ENCODE measurements around the gene CBL. TPM values are rescaled to one million over a fixed set of nuclear protein-coding genes. Genes with fewer than 3 reads are reported as not detected.
A peak's percentile ranks its signal among the peaks of the same experiment; 100 is the strongest.

CBL gene
- total RNA-seq, 1 experiment from 2014 or later = 56.4 TPM

DNA sequence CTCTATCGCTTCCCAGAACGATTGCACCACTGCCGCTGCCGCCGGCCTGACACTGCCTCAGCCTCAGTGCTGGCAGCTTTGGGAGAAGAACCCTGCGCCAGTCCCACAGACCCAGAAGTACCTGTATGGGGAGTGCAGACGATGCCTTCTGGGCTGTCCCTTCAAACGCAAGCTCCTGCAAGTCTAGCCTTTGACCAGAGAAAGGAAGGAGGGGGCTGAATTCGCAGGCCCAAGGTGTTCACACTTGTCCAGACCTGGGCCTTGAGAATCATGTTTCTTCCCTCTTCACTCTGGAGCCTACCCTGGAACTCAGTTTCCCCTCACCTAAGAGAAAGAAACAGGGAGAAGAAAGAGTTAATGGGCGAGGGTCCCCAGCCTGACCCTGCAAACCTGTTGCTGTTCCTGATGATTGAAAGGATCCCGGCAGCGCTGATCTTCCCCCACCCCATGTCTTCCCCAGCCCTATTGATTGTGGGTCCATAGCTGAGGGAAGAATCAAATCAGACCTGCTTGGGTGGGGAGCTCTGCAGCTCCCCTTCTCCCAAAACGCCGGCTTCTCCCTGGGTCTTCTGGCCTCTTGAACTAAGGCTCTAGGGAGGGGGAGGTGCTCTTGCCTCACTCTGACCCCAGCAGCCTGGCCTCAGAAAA, 111.6 kb downstream of the CBL start:
- Mint-ChIP-seq H3K27ac (no peak overlapping the region), H3K4me3 (peak overlapping the region; percentile 37 to 74; a peak in 4 of 5 replicates), H3K4me1 (peaks cover 44 to 49% of the 10 kb centered on the region in 2 experiments), H3K27me3 (ENCODE audit: low read depth) (peaks cover 38% of the 10 kb centered on the region), H3K36me3 (ENCODE audit: insufficient read depth in 1 of 3, low read depth in 3 of 3) (peaks cover 0 to 8% (median 5%) of the 10 kb centered on the region in 3 experiments; a peak in 2 of 7 replicates), H3K9me3 (no peaks in the 10 kb centered on the region)
- H2BK120ac ChIP-seq (ENCODE audit: low read depth, low read length, poor library complexity, severe bottlenecking) = no peak overlapping the region
- H3K27ac ChIP-seq (ENCODE audit: insufficient read length, low read depth, low read length) = no peak overlapping the region
- no peak overlapping the region for H3K56ac ChIP-seq (ENCODE audit: insufficient read length, low read depth, low read length)
- H4K20me1 ChIP-seq (ENCODE audit: control insufficient read depth, insufficient read depth, insufficient read length) = no peaks in the 10 kb centered on the region
- no peak overlapping the region for H4K5ac ChIP-seq (ENCODE audit: insufficient read length, low read depth, low read length)
- no peak overlapping the region for H2BK12ac ChIP-seq (ENCODE audit: insufficient read length, low read depth, low read length)
- H3K23ac ChIP-seq (ENCODE audit: insufficient read length, low read depth, low read length) = no peak overlapping the region
- no peak overlapping the region for H3K9ac ChIP-seq (ENCODE audit: extremely low read depth, insufficient read length, low read length)
- H2AFZ ChIP-seq (ENCODE audit: low read length) = no peak overlapping the region
- H3K14ac ChIP-seq (ENCODE audit: insufficient read depth, low read length) = no peak overlapping the region; the same call in 1 of the 2 replicates
- H4K8ac ChIP-seq (replicated peaks; ENCODE audit: insufficient read length, low read depth, low read length) = no peak overlapping the region
- no peak overlapping the region for H2AK5ac ChIP-seq (ENCODE audit: insufficient read length, low read length)
- H3K4me1 ChIP-seq (ENCODE audit: insufficient read depth, low read length) = peaks cover 15% of the 10 kb centered on the region; the same call in 1 of the 2 replicates
- no peak for DNase-seq
- H3T11ph ChIP-seq (ENCODE audit: low read length) = no peak overlapping the region
- no peaks in the 10 kb centered on the region for H3K79me1 ChIP-seq (ENCODE audit: insufficient read depth, low read depth, low read length, poor library complexity, severe bottlenecking)
- H2BK20ac ChIP-seq (ENCODE audit: low read depth, low read length, poor library complexity, severe bottlenecking) = no peak overlapping the region
- peaks cover 34% of the 10 kb centered on the region for H3K23me2 ChIP-seq (ENCODE audit: insufficient read length, low read depth, low read length, poor library complexity, severe bottlenecking)
- TF ChIP-seq, protein P1, sequence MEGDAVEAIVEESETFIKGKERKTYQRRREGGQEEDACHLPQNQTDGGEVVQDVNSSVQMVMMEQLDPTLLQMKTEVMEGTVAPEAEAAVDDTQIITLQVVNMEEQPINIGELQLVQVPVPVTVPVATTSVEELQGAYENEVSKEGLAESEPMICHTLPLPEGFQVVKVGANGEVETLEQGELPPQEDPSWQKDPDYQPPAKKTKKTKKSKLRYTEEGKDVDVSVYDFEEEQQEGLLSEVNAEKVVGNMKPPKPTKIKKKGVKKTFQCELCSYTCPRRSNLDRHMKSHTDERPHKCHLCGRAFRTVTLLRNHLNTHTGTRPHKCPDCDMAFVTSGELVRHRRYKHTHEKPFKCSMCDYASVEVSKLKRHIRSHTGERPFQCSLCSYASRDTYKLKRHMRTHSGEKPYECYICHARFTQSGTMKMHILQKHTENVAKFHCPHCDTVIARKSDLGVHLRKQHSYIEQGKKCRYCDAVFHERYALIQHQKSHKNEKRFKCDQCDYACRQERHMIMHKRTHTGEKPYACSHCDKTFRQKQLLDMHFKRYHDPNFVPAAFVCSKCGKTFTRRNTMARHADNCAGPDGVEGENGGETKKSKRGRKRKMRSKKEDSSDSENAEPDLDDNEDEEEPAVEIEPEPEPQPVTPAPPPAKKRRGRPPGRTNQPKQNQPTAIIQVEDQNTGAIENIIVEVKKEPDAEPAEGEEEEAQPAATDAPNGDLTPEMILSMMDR (conservative IDR thresholded peaks at IDR 0.05) = no peak
- H3K9me3 ChIP-seq (ENCODE audit: control insufficient read depth, low read depth, low read length) = no peaks in the 10 kb centered on the region
- H4K91ac ChIP-seq (ENCODE audit: insufficient read length, low read depth, low read length) = no peak overlapping the region
- H3K4me2 ChIP-seq (ENCODE audit: insufficient read depth, insufficient read length, low read length) = peak overlapping the region; percentile 77
- H3K4ac ChIP-seq (ENCODE audit: low read depth, low read length) = no peak overlapping the region
- no peak overlapping the region for H2BK5ac ChIP-seq (ENCODE audit: insufficient read length, low read length)
- WGBS (ENCODE audit: extremely low coverage, insufficient read length, low lambda C conversion rate) = no CpG with 5 or more reads among the region's 14 CpGs
- no peak overlapping the region for H2BK15ac ChIP-seq (ENCODE audit: low read depth, low read length)
- peaks cover 9% of the 10 kb centered on the region; the same call in 1 of the 2 replicates for H3K27me3 ChIP-seq (ENCODE audit: insufficient read depth, low read length)
- H3K18ac ChIP-seq (ENCODE audit: insufficient read length, low read depth, low read length) = no peak overlapping the region
- H3K79me2 ChIP-seq (ENCODE audit: insufficient read depth, low read length) = no peaks in the 10 kb centered on the region

Data from H9 (cell line).